Liver (tissue), 9 donors: Measurements from ENCODE around the gene PITPNC1. TPM values are rescaled to one million over a fixed set of nuclear protein-coding genes. Genes with fewer than 3 reads are reported as not detected.
"Not testable (repeated sequence)": the region's sequence is repeated elsewhere in the genome, so short reads cannot be mapped to it uniquely, and the experiment has no call there.

Experiments used
- DNase-seq: peaks from one replicate; pipeline ENCODE4 v3.0.0-alpha.2; 2017; ENCODE audit warnings: low spot score
- H3K27ac ChIP-seq, 2 donors: one replicate each; pipeline ENCODE4 v1.7.0; 2013; ENCODE audit warnings: inconsistent platforms in 2 of 2, low read length in 2 of 2, control low read depth in 1 of 2, low read depth in 1 of 2, mild to moderate bottlenecking in 1 of 2
- H3K27me3 ChIP-seq, 4 donors: one replicate each; pipeline versions ENCODE4 v1.6.1 to v1.7.0; 2013; ENCODE audit warnings: low read length in 3 of 4, inconsistent platforms in 1 of 4, mild to moderate bottlenecking in 1 of 4, moderate library complexity in 1 of 4; ENCODE audit not compliant: control insufficient read depth in 4 of 4, insufficient read depth in 4 of 4
- H3K36me3 ChIP-seq, 4 donors: one replicate each; pipeline versions ENCODE4 v1.6.1 to v1.7.0; 2013; ENCODE audit warnings: low read length in 3 of 4, mild to moderate bottlenecking in 3 of 4, low read depth in 1 of 4, moderate library complexity in 1 of 4; ENCODE audit not compliant: control insufficient read depth in 4 of 4, insufficient read depth in 3 of 4
- H3K4me1 ChIP-seq, 4 donors: one replicate each; pipeline versions ENCODE4 v1.6.1 to v1.7.0; 2013; ENCODE audit warnings: low read length in 3 of 4, mild to moderate bottlenecking in 3 of 4, moderate library complexity in 1 of 4; ENCODE audit not compliant: control insufficient read depth in 4 of 4, insufficient read depth in 4 of 4
- H3K4me3 ChIP-seq, 3 donors: one replicate each; pipeline versions ENCODE4 v1.6.1 to v1.7.0; 2013; ENCODE audit warnings: low read length in 3 of 3, control low read depth in 1 of 3, low read depth in 1 of 3, mild to moderate bottlenecking in 1 of 3
- H3K9ac ChIP-seq, 2 donors: one replicate each; pipeline ENCODE4 v1.7.0; 2013; ENCODE audit warnings: low read length in 2 of 2, mild to moderate bottlenecking in 2 of 2, moderate library complexity in 2 of 2, control low read depth in 1 of 2, low read depth in 1 of 2
- H3K9me3 ChIP-seq, 4 donors: one replicate each; pipeline versions ENCODE4 v1.6.1 to v1.7.0; 2013; ENCODE audit warnings: low read length in 3 of 4; ENCODE audit not compliant: control insufficient read depth in 4 of 4
- GABPA ChIP-seq, 2 donors: IDR thresholded peaks in 1 of 2; conservative IDR thresholded peaks in 1 of 2; 2 replicates each; pipeline ENCODE4 v1.6.1; 2016; ENCODE audit warnings: antibody characterized with exemption in 2 of 2, mild to moderate bottlenecking in 1 of 2, moderate library complexity in 1 of 2
- HNF4A ChIP-seq, 2 donors: conservative IDR thresholded peaks; 2 replicates each; pipeline ENCODE4 v1.6.1; 2016; ENCODE audit warnings: antibody characterized with exemption in 2 of 2, mild to moderate bottlenecking in 2 of 2
- HNF4G ChIP-seq: IDR thresholded peaks from 2 replicates; pipeline ENCODE4 v1.6.1; 2016; ENCODE audit warnings: antibody characterized with exemption
- JUND ChIP-seq, 2 donors: IDR thresholded peaks; 2 replicates each; pipeline ENCODE4 v1.6.1; 2016; ENCODE audit warnings: antibody characterized with exemption in 2 of 2
- NR2F2 ChIP-seq: IDR thresholded peaks from 2 replicates; pipeline ENCODE4 v1.6.1; 2016; ENCODE audit warnings: antibody characterized with exemption
- RXRA ChIP-seq, 2 donors: IDR thresholded peaks; 2 replicates each; pipeline ENCODE4 v1.6.1; 2017 to 2018; ENCODE audit warnings: antibody characterized with exemption in 2 of 2, mild to moderate bottlenecking in 1 of 2
- SP1 ChIP-seq: IDR thresholded peaks from 2 replicates; pipeline ENCODE4 v1.6.1; 2018; ENCODE audit warnings: antibody characterized with exemption, mild to moderate bottlenecking
- YY1 ChIP-seq: IDR thresholded peaks from 2 replicates; pipeline ENCODE4 v1.6.1; 2016; ENCODE audit warnings: antibody characterized with exemption, mild to moderate bottlenecking
- WGBS: extraction: QIAGEN DNeasy Blood & Tissue Kit; methylation state at CpG from one replicate; pipeline ENCODE4 v1.1.7; 2013; 5-methylcytosine and 5-hydroxymethylcytosine counted together
- polyA plus RNA-seq, 2 donors: library from polyadenylated mRNA; stranded (reverse) in 1 of 2; unstranded in 1 of 2; fragments of 200-250 nt in 1 of 2; fragments of >200 nt in 1 of 2; fragmentation: Nextera tagmentation in 1 of 2; extraction: Ambion mirVana in 1 of 2; gene quantifications; one replicate each; pipeline versions ENCODE4 v1.2.1 to v1.2.3, GENCODE V29; 2013 to 2015
- total RNA-seq, 2 donors: library from RNA; depleted of rRNA; stranded (reverse); fragments of >200 nt; gene quantifications; one replicate each; pipeline ENCODE4 v1.2.3, GENCODE V29; 2014
- TF ChIP-seq, protein P1 (sequence below): IDR thresholded peaks from 2 replicates; pipeline ENCODE4 v1.6.1; 2016; ENCODE audit warnings: antibody characterized with exemption, mild to moderate bottlenecking
- TF ChIP-seq, protein P2 (sequence below): IDR thresholded peaks from 2 replicates; pipeline ENCODE4 v1.6.1; 2016; ENCODE audit warnings: antibody characterized with exemption
- TF ChIP-seq, protein P3 (sequence below): IDR thresholded peaks from 2 replicates; pipeline ENCODE4 v1.6.1; 2016; ENCODE audit warnings: antibody characterized with exemption
- TF ChIP-seq, protein P4 (sequence below): IDR thresholded peaks from 2 replicates; pipeline ENCODE4 v1.6.1; 2016; ENCODE audit warnings: antibody characterized with exemption
- TF ChIP-seq, protein P5 (sequence below): fragments of 150-350 bp; IDR thresholded peaks from 2 replicates; pipeline ENCODE4 v1.5.1; 2017; ENCODE audit warnings: improper control_type of control experiment, low read depth, low read length; ENCODE audit not compliant: missing input control
- donor health status: healthy.
- donor health status: healthy.
- donor health status: healthy.
- donor health status: healthy.
- donor health status: healthy.

Gene PITPNC1
- total and polyA plus RNA-seq, 4 donors: 2.3 to 10.2 (median 5.7) TPM

DNA sequence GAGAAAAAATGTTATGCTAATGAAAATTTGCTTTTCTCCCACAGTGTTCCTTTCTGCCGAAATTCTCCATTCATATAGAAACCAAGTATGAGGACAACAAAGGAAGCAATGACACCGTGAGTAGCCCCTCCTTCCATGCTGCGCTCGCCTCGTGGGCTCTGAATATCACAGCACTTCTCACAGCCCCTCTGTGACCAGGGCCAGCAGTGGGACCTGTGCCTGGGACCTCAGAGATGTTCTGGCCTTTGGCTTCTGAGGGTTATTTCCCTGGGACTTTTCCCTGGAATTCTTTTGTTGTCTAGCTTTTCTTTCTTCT, 201.0 kb downstream of the PITPNC1 start:
- H3K36me3 ChIP-seq: peaks cover 0 to 4% (median 0%) of the 10 kb centered on the region in 4 donors
- H3K4me1 ChIP-seq: no peaks in the 10 kb centered on the region
- 90% methylated on average over 5 of the region's 5 CpGs for WGBS
- no peak overlapping the region for H3K9ac ChIP-seq
- no peak overlapping the region for H3K27ac ChIP-seq
- TF ChIP-seq HNF4A (conservative IDR thresholded peaks at IDR 0.05) (no peak), YY1 (no peak), GABPA (IDR thresholded peaks at IDR 0.05 in 1 of 2, conservative IDR thresholded peaks at IDR 0.05 in 1 of 2) (no peak), JUND (IDR thresholded peaks at IDR 0.05) (no peak), SP1 (no peak), NR2F2 (no peak), HNF4G (no peak), RXRA (IDR thresholded peaks at IDR 0.05) (no peak)
- TF ChIP-seq, protein P1, sequence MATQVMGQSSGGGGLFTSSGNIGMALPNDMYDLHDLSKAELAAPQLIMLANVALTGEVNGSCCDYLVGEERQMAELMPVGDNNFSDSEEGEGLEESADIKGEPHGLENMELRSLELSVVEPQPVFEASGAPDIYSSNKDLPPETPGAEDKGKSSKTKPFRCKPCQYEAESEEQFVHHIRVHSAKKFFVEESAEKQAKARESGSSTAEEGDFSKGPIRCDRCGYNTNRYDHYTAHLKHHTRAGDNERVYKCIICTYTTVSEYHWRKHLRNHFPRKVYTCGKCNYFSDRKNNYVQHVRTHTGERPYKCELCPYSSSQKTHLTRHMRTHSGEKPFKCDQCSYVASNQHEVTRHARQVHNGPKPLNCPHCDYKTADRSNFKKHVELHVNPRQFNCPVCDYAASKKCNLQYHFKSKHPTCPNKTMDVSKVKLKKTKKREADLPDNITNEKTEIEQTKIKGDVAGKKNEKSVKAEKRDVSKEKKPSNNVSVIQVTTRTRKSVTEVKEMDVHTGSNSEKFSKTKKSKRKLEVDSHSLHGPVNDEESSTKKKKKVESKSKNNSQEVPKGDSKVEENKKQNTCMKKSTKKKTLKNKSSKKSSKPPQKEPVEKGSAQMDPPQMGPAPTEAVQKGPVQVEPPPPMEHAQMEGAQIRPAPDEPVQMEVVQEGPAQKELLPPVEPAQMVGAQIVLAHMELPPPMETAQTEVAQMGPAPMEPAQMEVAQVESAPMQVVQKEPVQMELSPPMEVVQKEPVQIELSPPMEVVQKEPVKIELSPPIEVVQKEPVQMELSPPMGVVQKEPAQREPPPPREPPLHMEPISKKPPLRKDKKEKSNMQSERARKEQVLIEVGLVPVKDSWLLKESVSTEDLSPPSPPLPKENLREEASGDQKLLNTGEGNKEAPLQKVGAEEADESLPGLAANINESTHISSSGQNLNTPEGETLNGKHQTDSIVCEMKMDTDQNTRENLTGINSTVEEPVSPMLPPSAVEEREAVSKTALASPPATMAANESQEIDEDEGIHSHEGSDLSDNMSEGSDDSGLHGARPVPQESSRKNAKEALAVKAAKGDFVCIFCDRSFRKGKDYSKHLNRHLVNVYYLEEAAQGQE: no peak
- TF ChIP-seq, protein P2, sequence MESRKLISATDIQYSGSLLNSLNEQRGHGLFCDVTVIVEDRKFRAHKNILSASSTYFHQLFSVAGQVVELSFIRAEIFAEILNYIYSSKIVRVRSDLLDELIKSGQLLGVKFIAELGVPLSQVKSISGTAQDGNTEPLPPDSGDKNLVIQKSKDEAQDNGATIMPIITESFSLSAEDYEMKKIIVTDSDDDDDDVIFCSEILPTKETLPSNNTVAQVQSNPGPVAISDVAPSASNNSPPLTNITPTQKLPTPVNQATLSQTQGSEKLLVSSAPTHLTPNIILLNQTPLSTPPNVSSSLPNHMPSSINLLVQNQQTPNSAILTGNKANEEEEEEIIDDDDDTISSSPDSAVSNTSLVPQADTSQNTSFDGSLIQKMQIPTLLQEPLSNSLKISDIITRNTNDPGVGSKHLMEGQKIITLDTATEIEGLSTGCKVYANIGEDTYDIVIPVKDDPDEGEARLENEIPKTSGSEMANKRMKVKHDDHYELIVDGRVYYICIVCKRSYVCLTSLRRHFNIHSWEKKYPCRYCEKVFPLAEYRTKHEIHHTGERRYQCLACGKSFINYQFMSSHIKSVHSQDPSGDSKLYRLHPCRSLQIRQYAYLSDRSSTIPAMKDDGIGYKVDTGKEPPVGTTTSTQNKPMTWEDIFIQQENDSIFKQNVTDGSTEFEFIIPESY: no peak
- TF ChIP-seq, protein P3, sequence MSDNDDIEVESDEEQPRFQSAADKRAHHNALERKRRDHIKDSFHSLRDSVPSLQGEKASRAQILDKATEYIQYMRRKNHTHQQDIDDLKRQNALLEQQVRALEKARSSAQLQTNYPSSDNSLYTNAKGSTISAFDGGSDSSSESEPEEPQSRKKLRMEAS: no peak
- TF ChIP-seq, protein P4, sequence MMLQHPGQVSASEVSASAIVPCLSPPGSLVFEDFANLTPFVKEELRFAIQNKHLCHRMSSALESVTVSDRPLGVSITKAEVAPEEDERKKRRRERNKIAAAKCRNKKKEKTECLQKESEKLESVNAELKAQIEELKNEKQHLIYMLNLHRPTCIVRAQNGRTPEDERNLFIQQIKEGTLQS: no peak
- TF ChIP-seq, protein P5, sequence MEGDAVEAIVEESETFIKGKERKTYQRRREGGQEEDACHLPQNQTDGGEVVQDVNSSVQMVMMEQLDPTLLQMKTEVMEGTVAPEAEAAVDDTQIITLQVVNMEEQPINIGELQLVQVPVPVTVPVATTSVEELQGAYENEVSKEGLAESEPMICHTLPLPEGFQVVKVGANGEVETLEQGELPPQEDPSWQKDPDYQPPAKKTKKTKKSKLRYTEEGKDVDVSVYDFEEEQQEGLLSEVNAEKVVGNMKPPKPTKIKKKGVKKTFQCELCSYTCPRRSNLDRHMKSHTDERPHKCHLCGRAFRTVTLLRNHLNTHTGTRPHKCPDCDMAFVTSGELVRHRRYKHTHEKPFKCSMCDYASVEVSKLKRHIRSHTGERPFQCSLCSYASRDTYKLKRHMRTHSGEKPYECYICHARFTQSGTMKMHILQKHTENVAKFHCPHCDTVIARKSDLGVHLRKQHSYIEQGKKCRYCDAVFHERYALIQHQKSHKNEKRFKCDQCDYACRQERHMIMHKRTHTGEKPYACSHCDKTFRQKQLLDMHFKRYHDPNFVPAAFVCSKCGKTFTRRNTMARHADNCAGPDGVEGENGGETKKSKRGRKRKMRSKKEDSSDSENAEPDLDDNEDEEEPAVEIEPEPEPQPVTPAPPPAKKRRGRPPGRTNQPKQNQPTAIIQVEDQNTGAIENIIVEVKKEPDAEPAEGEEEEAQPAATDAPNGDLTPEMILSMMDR: no peak
- H3K9me3 ChIP-seq: no peaks in the 10 kb centered on the region
- DNase-seq: no peak
- H3K27me3 ChIP-seq: no peaks in the 10 kb centered on the region
- H3K4me3 ChIP-seq: no peak overlapping the region

DNA sequence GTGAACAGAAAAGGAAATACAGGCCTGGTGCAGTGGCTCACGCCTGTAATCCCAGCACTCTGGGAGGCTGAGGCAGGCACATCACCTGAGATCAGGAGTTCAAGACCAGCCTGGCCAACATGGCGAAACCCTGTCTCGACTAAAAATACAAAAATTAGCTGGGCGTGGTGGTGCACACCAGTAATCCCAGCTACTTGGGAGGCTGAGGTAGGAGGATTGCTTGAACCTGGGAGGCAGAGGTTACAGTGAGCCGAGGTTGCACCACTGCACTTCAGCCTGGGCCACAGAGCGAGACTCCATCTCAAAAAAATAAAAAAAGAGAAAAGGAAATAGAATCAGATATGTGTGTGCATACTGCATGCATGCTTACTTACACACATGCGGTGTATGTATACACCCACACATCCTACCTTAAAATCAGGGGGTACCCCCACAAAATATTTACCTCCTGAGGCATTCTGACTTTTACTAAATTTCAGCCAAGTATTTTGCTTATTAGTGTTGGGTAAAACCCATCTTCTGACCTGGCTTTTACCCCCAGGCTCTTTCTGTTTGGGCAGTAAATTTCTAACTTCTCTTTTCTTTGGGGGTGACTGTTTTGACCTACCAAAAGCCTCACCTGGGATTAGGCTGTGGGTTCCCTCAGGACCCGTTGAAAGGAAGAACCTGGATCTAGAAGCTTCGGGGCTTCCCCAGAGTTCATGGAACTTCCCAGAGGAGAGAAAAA, 201.8 kb downstream of the PITPNC1 start:
- not testable (repeated sequence) for H3K9me3 ChIP-seq, H3K27ac ChIP-seq, H3K4me1 ChIP-seq, H3K9ac ChIP-seq, H3K27me3 ChIP-seq, H3K36me3 ChIP-seq, DNase-seq, H3K4me3 ChIP-seq
- WGBS: 96% methylated on average over 9 of the region's 9 CpGs
